Vagina (tissue), 2 donors: Measurements from ENCODE around the gene SLC36A3. TPM values are rescaled to one million over a fixed set of nuclear protein-coding genes. Genes with fewer than 3 reads are reported as not detected.
A peak's percentile ranks its signal among the peaks of the same experiment; 100 is the strongest.
"Not testable (repeated sequence)": the region's sequence is repeated elsewhere in the genome, so short reads cannot be mapped to it uniquely, and the experiment has no call there.

ENCODE experiments used
- DNase-seq, 2 donors: peaks; one replicate each; pipeline ENCODE4 v3.0.0-alpha.2; 2017; ENCODE audit errors: extremely low spot score in 2 of 2
- H3K27ac ChIP-seq: fragments of 200-600 bp; sonication (generic); one replicate; pipeline ENCODE4 v1.5.1; 2019
- H3K27me3 ChIP-seq: fragments of 200-600 bp; sonication (generic); one replicate; pipeline ENCODE4 v1.5.1; 2019
- H3K36me3 ChIP-seq, 2 donors: fragments of 200-600 bp; sonication (generic); one replicate each; pipeline ENCODE4 v1.5.1; 2017 to 2019
- H3K4me1 ChIP-seq: fragments of 200-600 bp; sonication (generic); one replicate; pipeline ENCODE4 v1.5.1; 2019
- H3K4me3 ChIP-seq, 2 donors: fragments of 200-600 bp; sonication (generic); 1 replicate in 1 of 2; 2 replicates in 1 of 2; pipeline ENCODE4 v1.5.1; 2016 to 2019
- H3K9me3 ChIP-seq: fragments of 200-600 bp; sonication (generic); one replicate; pipeline ENCODE4 v1.5.1; 2019
- CTCF ChIP-seq, 3 experiments: fragments of 450-650 bp in 2 of 3; fragments of 200-600 bp in 1 of 3; sonication (generic) in 1 of 3; IDR thresholded peaks; one replicate each; pipeline ENCODE4 v1.5.1; 2017 to 2019; ENCODE audit warnings: antibody characterized with exemption in 3 of 3, mild to moderate bottlenecking in 2 of 3, moderate library complexity in 2 of 3
- POLR2A ChIP-seq, 2 donors: fragments of 450-650 bp; IDR thresholded peaks; one replicate each; pipeline ENCODE4 v1.6.1; 2017; ENCODE audit warnings: antibody characterized with exemption in 2 of 2, mild to moderate bottlenecking in 2 of 2, moderate library complexity in 2 of 2
- POLR2AphosphoS5 ChIP-seq, 2 donors: sonication (generic); formaldehyde crosslinking; IDR thresholded peaks; one replicate each; pipeline ENCODE4 v1.9.0; 2017; ENCODE audit warnings: antibody characterized with exemption in 2 of 2, mild to moderate bottlenecking in 2 of 2, low read depth in 1 of 2; ENCODE audit not compliant: insufficient read depth in 1 of 2
- intact Hi-C: fragments of 100-400 bp; cut with DNase I; formaldehyde crosslinking; loops from one replicate; pipeline ENCODE4 v1.15.1; 2023
- total RNA-seq: library from RNA; depleted of rRNA; stranded (reverse); fragments of >200 nt; gene quantifications from one replicate; pipeline ENCODE4 v1.2.3, GENCODE V29; 2016

Gene SLC36A3
- total RNA-seq, 1 donor from 2014 or later, result not detected

GRCh38 chr5:151237685-151238084 is 65.9 kb downstream of the SLC36A3 start:
- no peak for DNase-seq
- Histone ChIP-seq H3K36me3 (no peaks in the 10 kb centered on the region), H3K9me3 (no peaks in the 10 kb centered on the region), H3K27ac (no peak overlapping the region), H3K4me3 (no peak overlapping the region), H3K27me3 (no peaks in the 10 kb centered on the region), H3K4me1 (peaks cover 12% of the 10 kb centered on the region)
- TF ChIP-seq POLR2AphosphoS5 (IDR thresholded peaks at IDR 0.05; ENCODE audit: insufficient read depth in 1 of 2, low read depth in 1 of 2) (no peak), CTCF (IDR thresholded peaks at IDR 0.05) (no peak), POLR2A (IDR thresholded peaks at IDR 0.05) (no peak)
- intact Hi-C loops, result no loop called here

- intact Hi-C loops, result no loop called here
- Histone ChIP-seq H3K4me3 (no peak overlapping the region), H3K9me3 (no peaks in the 10 kb centered on the region), H3K27me3 (no peaks in the 10 kb centered on the region), H3K36me3 (no peaks in the 10 kb centered on the region), H3K4me1 (peaks cover 12% of the 10 kb centered on the region), H3K27ac (no peak overlapping the region)
- no peak for TF ChIP-seq POLR2AphosphoS5 (IDR thresholded peaks at IDR 0.05; ENCODE audit: insufficient read depth in 1 of 2, low read depth in 1 of 2)
- no peak for TF ChIP-seq POLR2A (IDR thresholded peaks at IDR 0.05)
- TF ChIP-seq CTCF (IDR thresholded peaks at IDR 0.05), result no peak
- DNase-seq, result no peak
Observed at GRCh38 chr5:151236888-151237287, 66.7 kb downstream of the SLC36A3 start.

GRCh38 chr5:151235239-151235571 is 68.4 kb downstream of the SLC36A3 start:
- H3K4me1 ChIP-seq, result peaks cover 12% of the 10 kb centered on the region
- H3K4me3 ChIP-seq, DNase-seq, H3K27me3 ChIP-seq, intact Hi-C loops, H3K9me3 ChIP-seq, H3K36me3 ChIP-seq: not testable (repeated sequence)
- H3K27ac ChIP-seq, result peak overlapping the region; percentile 1

GRCh38 chr5:151234476-151235238 is 68.9 kb downstream of the SLC36A3 start:
- H3K27me3 ChIP-seq, result no peaks in the 10 kb centered on the region
- TF ChIP-seq POLR2A (IDR thresholded peaks at IDR 0.05), result no peak
- intact Hi-C loops, result no loop called here
- H3K27ac ChIP-seq, result peak overlapping the region; percentile 1
- no peaks in the 10 kb centered on the region for H3K36me3 ChIP-seq
- no peak overlapping the region for H3K4me3 ChIP-seq
- no peak for DNase-seq
- no peaks in the 10 kb centered on the region for H3K9me3 ChIP-seq
- H3K4me1 ChIP-seq, result peaks cover 12% of the 10 kb centered on the region

- Histone ChIP-seq H3K4me1 (peaks cover 12% of the 10 kb centered on the region), H3K27ac (no peak overlapping the region), H3K27me3 (no peaks in the 10 kb centered on the region), H3K4me3 (no peak overlapping the region), H3K9me3 (no peaks in the 10 kb centered on the region), H3K36me3 (no peaks in the 10 kb centered on the region)
- intact Hi-C loops, result no loop called here
- no peak for TF ChIP-seq POLR2AphosphoS5 (IDR thresholded peaks at IDR 0.05; ENCODE audit: insufficient read depth in 1 of 2, low read depth in 1 of 2)
- no peak for TF ChIP-seq CTCF (IDR thresholded peaks at IDR 0.05)
- no peak for TF ChIP-seq POLR2A (IDR thresholded peaks at IDR 0.05)
- no peak for DNase-seq
Observed at GRCh38 chr5:151233616-151234085, 69.9 kb downstream of the SLC36A3 start.

GRCh38 chr5:151231359-151231758 is 72.2 kb downstream of the SLC36A3 start:
- intact Hi-C loops, result no loop called here
- Histone ChIP-seq H3K27me3 (no peaks in the 10 kb centered on the region), H3K36me3 (no peaks in the 10 kb centered on the region)

More at GRCh38 chr5:151231359-151231758, 72.2 kb downstream of the SLC36A3 start:
- TF ChIP-seq POLR2A (IDR thresholded peaks at IDR 0.05), result no peak
- no peak for TF ChIP-seq CTCF (IDR thresholded peaks at IDR 0.05)
- no peak for TF ChIP-seq POLR2AphosphoS5 (IDR thresholded peaks at IDR 0.05; ENCODE audit: insufficient read depth in 1 of 2, low read depth in 1 of 2)
- no peak overlapping the region for H3K4me3 ChIP-seq
- H3K9me3 ChIP-seq, result no peaks in the 10 kb centered on the region
- no peak overlapping the region for H3K27ac ChIP-seq
- peaks cover 12% of the 10 kb centered on the region for H3K4me1 ChIP-seq
- DNase-seq, result no peak
